Body of pancreas (tissue), 4 donors: Measurements from ENCODE around the gene ITGB2. TPM values are rescaled to one million over a fixed set of nuclear protein-coding genes. Genes with fewer than 3 reads are reported as not detected.

Source experiments
- ATAC-seq: fragments of 150-250 bp; one replicate; pipeline ENCODE4 v1.9.1; 2016
- DNase-seq, 4 donors: peaks; one replicate each; pipeline ENCODE4 v3.0.0-alpha.2; 2019
- H3K27ac ChIP-seq, 4 donors: fragments of 200-600 bp; sonication (generic); 1 replicate in 3 of 4; 2 replicates in 1 of 4; pipeline versions ENCODE4 v1.5.1 to v1.6.1; 2016 to 2019; ENCODE audit warnings: mild to moderate bottlenecking in 1 of 4, mixed read lengths in 1 of 4, moderate library complexity in 1 of 4
- H3K27me3 ChIP-seq, 2 donors: fragments of 200-600 bp; sonication (generic); one replicate each; pipeline ENCODE4 v1.6.0; 2016; ENCODE audit warnings: mild to moderate bottlenecking in 1 of 2
- H3K36me3 ChIP-seq, 2 donors: fragments of 200-600 bp; sonication (generic); replicated peaks in 1 of 2; 2 replicates each; pipeline ENCODE4 v1.5.1; 2016; ENCODE audit warnings: low read depth in 2 of 2; ENCODE audit not compliant: insufficient read depth in 1 of 2
- H3K4me1 ChIP-seq: fragments of 200-600 bp; sonication (generic); one replicate; pipeline ENCODE4 v1.6.0; 2016
- H3K4me3 ChIP-seq, 2 donors: fragments of 200-600 bp; sonication (generic); 1 replicate in 1 of 2; 2 replicates in 1 of 2; pipeline ENCODE4 v1.5.1; 2016 to 2019
- H3K9me3 ChIP-seq, 3 donors: fragments of 200-600 bp; sonication (generic); 1 replicate in 2 of 3; 2 replicates in 1 of 3; pipeline ENCODE4 v1.5.1; 2016
- CTCF ChIP-seq, 7 experiments: fragments of 450-650 bp in 4 of 7; fragments of 200-600 bp in 3 of 7; sonication (generic) in 3 of 7; IDR thresholded peaks; one replicate each; pipeline ENCODE4 v1.5.1; 2016 to 2019; ENCODE audit warnings: antibody characterized with exemption in 7 of 7
- POLR2A ChIP-seq, 3 donors: fragments of 450-650 bp; IDR thresholded peaks; one replicate each; pipeline ENCODE4 v1.6.1; 2016; ENCODE audit warnings: antibody characterized with exemption in 3 of 3, mild to moderate bottlenecking in 2 of 3
- WGBS, 2 donors: methylation state at CpG; one replicate each; pipeline ENCODE4 v1.1.5; 2017; 5-methylcytosine and 5-hydroxymethylcytosine counted together
- intact Hi-C: fragments of 100-400 bp; cut with DNase I; formaldehyde crosslinking; loops from one replicate; pipeline ENCODE4 v1.15.1; 2023
- total RNA-seq, 2 donors: library from RNA; depleted of rRNA; stranded (reverse); fragments of >200 nt; gene quantifications; one replicate each; pipeline ENCODE4 v1.1.0, GENCODE V29; 2016

ITGB2 gene
- total RNA-seq, 2 donors from 2014 or later, result 17.8 to 23.3 TPM

GRCh38 chr21:44842721-44843445 is 77.8 kb downstream of the ITGB2 start:
- H3K36me3 ChIP-seq, result no peaks in the 10 kb centered on the region
- no peak for TF ChIP-seq CTCF (IDR thresholded peaks at IDR 0.05)
- no peak for TF ChIP-seq POLR2A (IDR thresholded peaks at IDR 0.05)
- no peak overlapping the region for H3K27ac ChIP-seq
- intact Hi-C loops, result no loop called here
- no peaks in the 10 kb centered on the region for H3K9me3 ChIP-seq
- H3K4me1 ChIP-seq, result peaks cover 17% of the 10 kb centered on the region
- ATAC-seq (no peak), DNase-seq (no peak)
- 58 to 75% methylated on average over 16 to 23 of the region's 23 CpGs for WGBS, 2 donors
- H3K27me3 ChIP-seq, result peaks cover 0 to 3% of the 10 kb centered on the region in 2 donors
- H3K4me3 ChIP-seq, result no peak overlapping the region

GRCh38 chr21:44842087-44842486 is 78.6 kb downstream of the ITGB2 start:
- no peaks in the 10 kb centered on the region for H3K9me3 ChIP-seq
- ATAC-seq (no peak), DNase-seq (no peak)
- 74 to 75% methylated on average over 10 of the region's 10 CpGs for WGBS, 2 donors
- H3K4me1 ChIP-seq, result peaks cover 17% of the 10 kb centered on the region
- no peak overlapping the region for H3K27ac ChIP-seq
- H3K27me3 ChIP-seq, result peaks cover 0 to 3% of the 10 kb centered on the region in 2 donors
- TF ChIP-seq CTCF (IDR thresholded peaks at IDR 0.05), result no peak
- no peak for TF ChIP-seq POLR2A (IDR thresholded peaks at IDR 0.05)
- intact Hi-C loops, result no loop called here
- H3K36me3 ChIP-seq, result no peaks in the 10 kb centered on the region
- no peak overlapping the region for H3K4me3 ChIP-seq

GRCh38 chr21:44840771-44841170 is 79.9 kb downstream of the ITGB2 start:
- intact Hi-C loops, result no loop called here
- ATAC-seq (no peak), DNase-seq (no peak)
- Histone ChIP-seq H3K36me3 (no peaks in the 10 kb centered on the region), H3K27me3 (peaks cover 0 to 3% of the 10 kb centered on the region in 2 donors), H3K27ac (no peak overlapping the region), H3K4me1 (peaks cover 5% of the 10 kb centered on the region), H3K9me3 (no peaks in the 10 kb centered on the region), H3K4me3 (no peak overlapping the region)
- 67% methylated on average over 11 of the region's 11 CpGs; no CpG with 5 or more reads in 1 of the 2 donors for WGBS, 2 donors
- TF ChIP-seq CTCF (IDR thresholded peaks at IDR 0.05), result no peak
- no peak for TF ChIP-seq POLR2A (IDR thresholded peaks at IDR 0.05)

- no peaks in the 10 kb centered on the region for H3K9me3 ChIP-seq
- no peak for ATAC-seq
- H3K36me3 ChIP-seq, result no peaks in the 10 kb centered on the region
- H3K27me3 ChIP-seq, result no peaks in the 10 kb centered on the region
- TF ChIP-seq POLR2A (IDR thresholded peaks at IDR 0.05), result no peak
- DNase-seq, result no peak
- intact Hi-C loops, result no loop called here
- H3K4me3 ChIP-seq, result no peak overlapping the region
- H3K4me1 ChIP-seq, result no peaks in the 10 kb centered on the region
- H3K27ac ChIP-seq, result no peak overlapping the region
- 80 to 83% methylated on average over 6 to 9 of the region's 9 CpGs for WGBS, 2 donors
These were observed 81.7 kb downstream of the ITGB2 start for GRCh38 chr21:44838951-44839350.

GRCh38 chr21:44838039-44838895 is 82.4 kb downstream of the ITGB2 start:
- DNase-seq, result no peak
- intact Hi-C loops, result no loop called here
- Histone ChIP-seq H3K36me3 (no peaks in the 10 kb centered on the region), H3K4me3 (no peak overlapping the region), H3K4me1 (no peaks in the 10 kb centered on the region), H3K27me3 (no peaks in the 10 kb centered on the region), H3K27ac (no peak overlapping the region), H3K9me3 (no peaks in the 10 kb centered on the region)
- no peak for ATAC-seq
- 76 to 85% methylated on average over 15 to 23 of the region's 30 CpGs for WGBS, 2 donors
- TF ChIP-seq CTCF (IDR thresholded peaks at IDR 0.05) (no peak), POLR2A (IDR thresholded peaks at IDR 0.05) (no peak)
